ENCODE measurements around the gene NUP210.

- no peak for TF ChIP-seq CTCF (conservative IDR thresholded peaks at IDR 0.05; ENCODE audit: low read depth, low read length)
- no peak for TF ChIP-seq EZH2 (IDR thresholded peaks at IDR 0.05; ENCODE audit: borderline replicate concordance, low read depth, low read length, poor library complexity, severe bottlenecking)
Measured at GRCh38 chr3:13277860-13278531, 142.1 kb downstream of the NUP210 start.

Measured in A673 (cell line).